GM18867 (cell line): ENCODE data around the gene STRN3.

ENCODE experiments used
- ATAC-seq: cut with Tn5 transposase; IDR thresholded peaks from one replicate; pipeline ENCODE4 v1.9.1; 2021; ENCODE audit warnings: mild to moderate bottlenecking, moderate library complexity; ENCODE audit not compliant: unreplicated experiment

STRN3 gene

DNA sequence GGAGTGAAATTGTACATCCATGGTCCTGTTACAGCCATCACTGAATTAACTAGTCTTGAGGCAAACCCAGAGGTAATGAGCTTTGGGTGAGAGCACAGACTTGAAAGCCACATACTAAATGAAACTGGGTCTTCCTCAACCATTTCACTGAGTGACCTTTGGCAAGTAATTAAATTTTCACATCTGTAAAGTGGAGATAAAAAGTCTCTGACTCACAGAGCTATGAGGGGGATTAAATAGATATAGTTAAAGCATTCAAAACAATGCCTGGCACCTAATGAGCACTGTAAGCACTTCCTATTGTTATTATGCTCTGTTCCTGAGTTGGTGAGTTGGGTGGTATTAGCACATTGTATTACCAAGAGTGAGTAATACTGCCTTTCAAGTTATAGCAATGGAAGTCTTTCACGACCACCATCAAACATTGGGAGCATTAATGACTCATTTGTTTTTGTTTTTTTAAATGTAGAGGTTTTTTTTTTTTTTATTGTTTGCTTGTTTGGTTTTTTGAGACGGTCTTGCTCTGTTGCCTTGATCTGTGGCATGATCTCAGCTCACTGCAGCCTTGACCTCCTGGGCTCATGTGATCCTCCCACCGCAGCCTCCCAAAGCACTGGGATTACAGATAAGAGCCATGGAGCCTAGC, 12.5 kb upstream of the STRN3 start:
- ATAC-seq, result no peak

DNA sequence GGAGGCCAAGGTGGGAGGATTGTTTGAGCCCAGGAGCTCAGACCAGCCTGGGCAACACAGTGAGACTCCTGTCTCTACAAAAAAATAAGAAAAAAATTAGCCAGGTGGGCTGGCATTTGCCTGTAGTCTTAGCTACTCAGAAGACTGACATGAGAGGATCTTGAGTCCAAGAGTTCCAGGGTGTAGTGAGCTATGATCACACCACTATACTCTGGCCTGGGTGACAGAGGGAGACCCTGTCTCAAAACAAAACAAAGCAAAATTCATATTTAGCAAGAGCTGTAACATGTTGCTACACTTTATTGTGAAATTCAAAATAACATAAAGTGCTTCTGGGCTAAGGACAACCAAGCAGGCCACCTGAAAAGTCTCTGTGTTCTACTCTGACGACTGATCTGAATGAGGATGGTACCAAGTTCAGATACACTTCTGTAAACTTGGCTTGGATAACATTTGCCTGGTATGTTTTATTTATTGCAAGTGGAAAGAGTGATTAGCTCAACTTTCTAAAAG, 11.6 kb upstream of the STRN3 start:
- no peak for ATAC-seq

DNA sequence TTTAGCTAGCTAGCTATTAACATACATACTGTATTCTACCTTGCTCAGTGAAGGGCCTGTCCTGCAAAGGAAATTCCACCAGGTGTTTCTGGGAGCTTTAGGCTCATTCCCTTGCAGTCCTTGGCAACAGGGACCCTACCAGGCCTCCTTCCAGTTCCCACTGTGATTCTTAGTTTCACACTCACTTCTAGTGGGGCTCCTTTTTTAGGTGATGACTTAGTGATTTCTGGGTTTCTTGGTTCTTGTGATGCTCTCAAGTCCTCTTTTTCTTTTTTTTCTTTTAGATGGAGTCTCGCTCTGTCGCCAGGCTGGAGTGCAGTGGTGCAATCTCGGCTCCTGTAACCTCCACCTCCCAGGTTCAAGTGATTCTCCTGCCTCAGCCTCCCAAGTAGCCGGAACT, 10.4 kb upstream of the STRN3 start:
- ATAC-seq, result no peak

DNA sequence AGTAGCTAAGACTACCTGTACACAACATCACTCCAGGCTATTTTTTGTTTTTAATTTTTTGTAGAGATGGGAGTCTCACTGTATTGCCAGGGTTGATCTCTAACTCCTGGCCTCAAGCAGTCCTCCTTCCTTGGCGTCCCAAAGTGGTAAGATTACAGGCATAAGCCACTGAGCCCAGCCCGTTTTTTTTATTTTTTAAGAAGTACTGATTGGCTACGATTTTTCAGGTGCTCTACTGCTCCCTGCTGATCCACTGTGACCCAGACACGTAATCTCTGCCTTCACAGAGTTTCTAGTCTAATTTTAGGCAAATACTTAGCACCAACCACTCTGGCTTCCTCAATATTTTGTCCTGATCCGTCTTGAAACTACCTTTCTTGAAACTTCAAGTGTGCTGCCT, 4.3 kb upstream of the STRN3 start:
- ATAC-seq, result no peak

DNA sequence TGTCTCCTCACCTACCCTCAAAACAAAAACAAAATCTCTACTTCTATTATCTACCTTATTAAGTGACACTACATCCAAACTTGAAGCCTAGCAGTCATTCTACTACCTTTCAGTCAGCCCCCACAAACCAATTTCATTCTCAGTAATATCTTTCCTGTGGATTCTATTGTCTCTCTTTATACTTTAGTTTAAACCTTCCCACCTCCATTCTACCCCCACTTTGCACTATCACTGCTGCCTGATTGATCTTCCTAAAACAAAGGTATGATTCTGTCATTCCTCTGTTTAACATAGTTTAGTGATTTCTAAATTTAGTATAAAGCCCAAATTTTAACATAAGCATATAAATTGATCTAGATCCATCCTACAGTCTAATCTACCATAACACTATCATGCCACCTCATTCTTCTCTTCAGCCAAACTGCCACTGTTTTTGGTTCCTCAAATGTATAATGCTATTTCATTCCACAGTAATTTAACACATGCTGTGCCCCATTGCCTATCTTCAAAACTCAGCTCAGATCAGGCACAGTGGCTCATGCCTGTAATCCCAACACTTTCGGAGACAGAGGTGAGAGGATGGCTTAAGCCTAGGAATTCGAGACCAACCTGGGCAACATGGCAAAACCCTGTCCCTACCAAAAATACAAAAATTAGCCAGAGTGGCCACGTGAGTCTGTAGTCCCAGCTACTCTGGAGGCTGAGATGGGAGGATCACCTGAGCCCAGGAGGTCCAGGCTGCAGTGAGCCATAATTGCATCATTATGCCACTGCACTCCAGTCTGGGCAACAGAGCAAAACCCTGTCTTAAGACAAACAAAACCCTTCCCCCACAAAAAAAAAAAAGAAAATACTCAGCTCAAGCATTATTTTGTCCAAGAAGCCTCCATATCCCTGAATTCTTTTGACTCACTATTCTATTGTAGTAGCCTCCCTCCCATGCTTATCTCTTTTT, 3.1 kb upstream of the STRN3 start:
- ATAC-seq, result no peak

DNA sequence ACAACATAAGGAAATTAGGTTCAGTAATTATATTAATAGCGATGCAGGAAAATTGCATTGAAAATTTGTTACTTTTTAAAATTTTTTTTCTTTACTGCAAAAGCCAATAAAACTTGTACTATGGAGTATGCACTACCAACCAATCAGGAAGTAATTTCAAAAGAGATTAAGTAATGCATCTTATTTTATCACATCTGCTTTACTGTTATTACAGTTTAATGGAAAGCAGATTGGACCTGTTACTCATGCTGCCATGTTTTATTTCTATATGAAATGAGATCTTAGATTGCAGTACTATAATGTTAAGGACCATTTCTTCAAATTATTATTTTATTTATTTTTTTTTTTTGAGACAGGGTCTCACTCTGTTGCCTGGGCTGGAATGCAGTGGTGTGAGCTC, 1.7 kb upstream of the STRN3 start:
- no peak for ATAC-seq

DNA sequence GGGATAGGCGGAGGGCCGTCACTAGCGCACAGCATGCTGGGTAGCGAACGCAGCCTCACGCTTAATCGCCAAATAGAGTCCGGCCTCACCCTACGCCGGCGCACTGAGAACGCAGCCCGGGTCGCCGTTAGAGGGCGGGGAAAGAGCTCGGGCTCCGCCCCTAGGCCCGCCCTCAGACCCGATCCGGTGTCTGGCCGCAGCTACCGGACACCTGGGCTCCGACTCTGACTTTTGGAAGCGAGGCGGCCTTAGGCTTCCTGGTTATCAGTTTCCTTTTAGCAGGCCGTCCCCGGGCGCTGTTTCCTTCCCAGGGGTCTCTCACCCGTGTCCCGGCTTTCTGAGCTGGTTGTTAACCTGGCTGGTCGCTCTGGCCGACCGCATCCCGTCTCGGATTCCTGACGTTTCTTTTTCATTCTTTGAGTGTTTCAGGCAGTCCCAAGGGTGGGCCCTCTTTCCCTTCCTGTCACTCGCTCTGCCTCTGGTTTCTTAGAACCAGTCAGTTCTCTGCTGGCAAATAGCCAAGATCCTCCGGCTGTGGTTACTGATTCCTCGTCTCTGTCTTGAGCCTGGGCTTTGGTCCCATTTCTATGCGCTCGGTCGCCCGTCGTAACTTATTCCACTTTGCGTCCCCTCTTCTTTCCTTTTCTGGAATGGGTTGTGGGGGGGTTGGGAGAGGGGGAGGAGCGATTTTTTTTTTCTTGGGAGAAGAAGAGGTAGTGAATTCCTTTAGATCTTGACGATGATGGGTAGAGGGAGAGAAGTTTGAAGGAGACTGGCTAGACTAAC, 464 bp upstream of the STRN3 start:
- peak; percentile 93 for ATAC-seq

DNA sequence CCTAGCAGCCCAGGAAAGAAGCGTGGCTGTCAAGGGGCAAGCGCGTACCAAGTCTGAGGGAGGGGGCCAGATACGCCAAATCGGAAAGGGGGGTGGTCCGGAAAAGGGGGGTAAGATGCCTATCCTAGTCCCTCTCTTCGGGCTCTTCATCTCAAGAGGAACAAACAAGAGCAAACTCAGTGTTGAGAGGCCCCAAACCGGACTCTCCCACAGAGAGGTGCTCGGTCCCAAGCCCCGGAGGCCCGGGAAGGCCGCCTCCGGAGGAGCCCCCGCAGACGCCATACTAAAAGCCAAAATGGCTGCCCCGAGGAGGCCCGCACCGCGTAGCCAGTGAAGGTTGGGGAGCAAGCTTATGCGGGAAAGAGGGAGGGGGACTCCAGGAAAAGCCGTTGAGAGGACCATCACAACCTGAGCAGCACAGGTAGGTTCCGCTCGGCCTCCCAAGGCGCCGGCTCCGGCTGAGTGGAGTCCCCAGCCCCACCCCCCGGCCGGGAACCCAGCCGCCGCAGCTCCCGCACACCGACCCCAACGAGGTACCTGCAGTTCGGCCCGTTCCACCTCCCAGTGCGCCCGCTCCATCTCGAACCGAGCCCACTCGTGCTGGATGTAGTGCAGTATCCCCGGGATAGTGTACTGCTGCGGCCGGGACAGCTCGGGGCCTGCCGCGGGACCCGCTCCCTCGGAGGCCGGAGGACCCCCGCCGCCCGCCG, 657 bp downstream of the STRN3 start, which contains the start of gene AP4S1:
AP4S1 (plus strand) TSS at position 283 of the 710 bp plus-strand sequence. CDS start 40,548 bp downstream, outside the sequence.
- ATAC-seq, result peak; percentile 21

DNA sequence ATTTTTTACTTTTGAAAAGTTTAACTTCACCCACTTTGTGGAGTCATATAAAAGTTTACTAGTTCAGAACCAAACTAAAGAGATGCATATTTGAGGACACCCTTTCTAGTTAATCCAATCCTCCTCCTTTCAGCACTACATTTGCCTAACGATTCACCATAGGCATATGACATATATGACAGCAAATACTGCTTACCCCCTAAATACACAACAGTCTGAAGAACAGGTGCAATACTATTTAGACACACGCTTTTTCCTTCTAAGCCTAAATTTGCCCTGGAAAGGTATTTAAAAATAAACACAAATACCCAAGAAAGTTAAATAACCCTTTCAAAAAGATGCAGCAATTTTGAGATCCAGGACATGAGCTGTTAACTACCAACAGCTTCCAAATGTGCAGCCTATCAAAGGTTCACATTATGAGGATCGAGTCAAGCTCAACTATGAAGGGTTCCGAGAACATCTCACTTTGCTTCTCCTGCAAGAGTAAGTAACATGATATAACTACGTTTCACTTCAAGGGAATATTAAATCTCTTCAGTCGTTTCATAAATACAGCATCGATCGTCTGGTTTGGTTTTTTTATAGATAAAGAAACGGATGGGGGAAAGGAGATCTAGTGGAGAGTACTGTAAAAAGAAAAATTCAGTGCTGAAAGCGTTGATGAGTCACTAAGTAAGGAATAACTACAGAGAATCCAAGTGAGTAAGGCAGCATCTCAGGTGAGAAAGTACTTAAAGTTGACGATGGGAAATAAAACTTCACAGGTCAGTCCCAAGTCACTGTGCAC, 1.4 kb downstream of the STRN3 start:
- ATAC-seq, result no peak

DNA sequence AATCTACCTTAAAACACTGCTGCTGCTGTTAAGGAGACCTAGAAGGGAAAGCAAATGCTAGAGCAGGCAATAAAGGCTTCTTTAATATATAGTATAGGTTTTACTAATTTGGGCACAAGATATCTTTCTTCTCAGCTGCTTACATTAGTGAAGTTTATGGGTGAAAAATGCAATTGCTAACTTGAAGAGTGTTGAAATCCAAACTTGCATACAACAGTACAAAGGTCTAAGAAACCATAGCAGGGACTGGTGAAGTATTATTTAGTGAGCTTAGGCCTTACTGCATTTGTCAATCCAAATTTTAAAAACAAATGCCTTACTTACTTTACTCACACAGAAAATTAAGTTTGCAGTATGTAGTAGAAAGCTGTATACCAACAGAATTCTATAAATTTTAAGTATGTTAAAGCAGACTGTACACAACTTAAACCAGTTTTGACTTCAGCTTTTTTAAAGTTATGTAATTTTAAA, 2.1 kb downstream of the STRN3 start:
- no peak for ATAC-seq

DNA sequence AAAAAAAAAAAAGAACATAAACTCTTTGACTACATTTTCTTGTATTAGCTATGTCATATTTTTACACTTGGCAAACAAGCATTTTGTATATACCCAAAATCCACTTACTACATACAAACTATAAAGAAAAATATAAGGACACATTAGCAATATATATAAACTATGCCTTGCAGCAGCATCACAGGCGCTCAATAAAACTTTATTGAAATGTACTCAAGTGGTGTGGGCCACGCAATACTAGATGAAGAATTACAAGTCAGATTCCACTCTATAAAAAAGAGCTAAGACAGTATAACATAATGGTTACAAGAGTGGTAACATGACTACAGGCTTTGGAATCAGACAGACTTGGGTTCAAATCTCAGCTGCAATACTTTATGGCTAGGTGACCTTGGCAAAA, 3.8 kb downstream of the STRN3 start:
- ATAC-seq, result no peak

DNA sequence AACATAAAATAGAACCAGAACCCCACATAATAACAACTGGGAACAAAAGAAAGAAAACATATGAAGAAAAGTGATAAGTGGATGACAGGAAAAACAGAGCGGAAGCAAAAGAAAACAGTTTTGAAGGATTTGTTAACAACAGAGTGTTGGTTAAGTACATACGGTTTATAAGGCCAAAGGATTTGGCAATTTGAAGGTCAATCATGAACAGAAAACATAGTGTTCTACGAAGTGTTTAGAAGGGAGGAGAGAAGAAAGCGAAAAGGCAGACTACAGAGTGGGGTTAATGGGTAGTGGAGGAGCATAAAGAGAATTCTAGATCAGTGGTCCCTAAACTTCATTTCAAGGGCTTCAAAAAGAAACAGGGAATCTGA, 4.6 kb downstream of the STRN3 start:
- ATAC-seq, result no peak

DNA sequence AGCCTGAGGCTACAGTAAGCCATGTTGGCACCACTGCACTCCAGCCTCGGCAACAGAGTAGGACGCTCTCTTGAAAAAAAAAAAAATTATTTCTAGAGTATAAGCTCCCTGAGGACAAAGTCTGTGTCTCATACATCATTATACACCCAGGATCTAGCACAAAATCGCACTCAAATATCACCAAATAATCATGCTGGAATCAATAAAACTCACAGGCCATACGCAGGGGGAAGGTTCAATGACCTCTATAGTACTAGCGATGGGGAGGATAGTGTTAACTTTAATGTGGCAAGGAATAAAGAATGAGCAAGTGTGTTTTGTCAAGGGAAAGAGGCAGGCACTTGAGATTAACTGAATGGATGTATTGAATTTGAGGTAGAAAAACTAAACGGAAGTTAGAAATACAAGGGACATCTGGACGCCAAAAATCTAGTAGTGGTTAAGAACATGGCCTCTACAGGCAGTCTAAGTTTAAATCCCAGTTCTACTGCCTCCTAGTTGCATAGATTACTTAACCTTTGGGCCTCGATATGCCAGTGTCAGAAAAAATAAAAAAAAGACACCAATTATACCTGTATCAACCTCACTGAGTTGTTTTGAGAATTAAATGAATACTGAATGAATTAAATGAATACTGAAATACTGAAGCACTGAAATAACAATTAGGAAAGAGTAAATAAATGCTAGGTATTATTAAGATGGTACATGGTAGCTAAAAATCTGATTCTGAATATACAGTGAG, 5.2 kb downstream of the STRN3 start:
- ATAC-seq, result no peak

DNA sequence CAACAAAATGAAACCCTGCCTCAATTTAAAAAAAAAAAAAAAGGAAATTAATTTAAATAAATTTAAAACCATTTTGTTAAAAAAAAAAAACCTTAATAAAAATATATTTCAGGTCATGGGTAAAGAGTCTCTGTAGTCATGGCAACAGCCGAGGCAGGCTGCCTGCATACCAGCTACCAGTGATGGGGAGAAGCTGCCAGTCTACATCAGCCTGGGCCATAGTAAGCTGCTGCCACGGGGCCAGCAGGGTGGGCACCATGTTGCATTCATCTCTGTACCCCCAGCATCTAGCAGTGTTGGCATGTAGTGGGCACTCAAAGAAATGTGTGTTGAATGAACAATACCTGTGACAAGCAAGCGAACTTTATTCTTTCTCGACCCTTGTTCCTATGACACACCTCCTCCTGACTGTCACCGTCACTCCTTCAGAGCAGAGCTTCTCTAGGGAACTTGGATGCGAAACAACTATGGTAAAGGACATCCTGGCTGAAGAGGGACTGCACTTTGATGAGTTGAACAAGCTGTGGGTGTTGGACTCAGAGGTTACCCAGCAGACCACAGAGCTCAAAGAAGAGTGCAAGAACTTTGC, 8.0 kb downstream of the STRN3 start:
- ATAC-seq, result no peak

DNA sequence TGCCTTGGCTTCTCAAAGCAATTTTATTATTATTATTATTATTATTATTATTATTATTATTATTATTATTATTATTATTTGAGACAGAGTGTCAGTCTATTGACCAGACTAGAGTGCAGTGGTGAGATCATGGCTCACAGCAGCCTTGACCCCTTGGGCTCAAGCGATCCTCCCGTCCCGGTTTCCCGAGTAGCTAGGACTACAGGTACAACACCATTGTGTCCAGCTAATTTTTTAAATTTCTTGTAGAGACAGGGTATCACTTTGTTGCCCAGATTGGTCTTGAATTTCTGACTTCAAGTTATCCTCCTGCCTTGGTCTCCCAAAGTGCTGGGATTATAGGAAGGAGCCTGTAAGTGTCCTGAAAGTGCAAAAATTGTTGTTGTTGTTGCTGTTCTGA, 12.3 kb downstream of the STRN3 start:
- no peak for ATAC-seq

DNA sequence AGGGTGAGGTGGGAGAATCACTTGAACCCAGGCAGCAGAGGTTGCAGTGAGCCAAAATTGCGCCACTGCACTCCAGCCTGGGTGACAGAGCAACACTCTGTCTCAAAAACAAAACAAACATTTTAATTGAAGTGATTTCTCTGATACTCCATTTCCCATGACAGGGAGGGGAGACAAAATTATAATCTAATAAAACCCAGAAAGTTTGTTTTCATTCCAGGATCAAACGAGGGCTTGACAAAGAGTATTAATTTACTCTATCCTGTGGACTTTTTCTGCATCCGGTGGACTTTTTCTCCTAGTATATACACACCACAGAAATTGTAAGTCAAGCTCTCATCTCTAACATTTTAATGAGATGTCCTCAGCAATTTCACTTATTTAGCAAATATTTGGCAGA, 15.2 kb downstream of the STRN3 start:
- no peak for ATAC-seq

DNA sequence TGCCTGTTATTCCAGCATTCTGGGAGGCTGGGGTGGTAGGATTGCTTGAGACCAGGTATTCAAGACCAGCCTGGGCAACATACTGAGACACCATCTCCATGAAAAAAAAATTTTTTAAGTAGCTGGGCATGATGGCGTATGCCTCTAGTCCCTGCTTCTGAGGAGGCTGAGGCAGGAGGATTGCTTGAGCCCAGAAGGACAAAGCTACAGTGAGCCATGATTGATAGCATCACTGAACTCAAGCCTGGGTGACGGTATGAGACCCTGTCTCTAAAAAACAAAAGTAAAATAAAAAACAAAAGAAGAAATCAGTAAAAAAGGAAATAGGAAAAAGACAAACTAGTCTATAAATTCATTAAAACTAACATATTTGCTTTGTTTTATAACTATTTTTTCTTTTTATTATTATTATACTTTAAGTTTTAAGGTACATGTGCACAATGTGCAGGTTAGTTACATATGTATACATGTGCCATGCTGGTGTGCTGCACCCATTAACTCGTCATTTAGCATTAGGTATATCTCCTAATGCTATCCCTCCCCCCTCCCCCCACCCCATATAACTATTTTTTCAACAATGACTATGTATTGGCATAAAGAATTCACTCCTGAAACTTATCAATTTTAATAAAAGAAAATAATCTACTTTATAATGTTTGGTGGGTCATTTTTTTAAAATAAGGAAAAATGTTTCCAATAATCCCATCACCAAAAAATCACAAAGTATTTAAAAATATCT, 16.2 kb downstream of the STRN3 start:
- ATAC-seq, result no peak

DNA sequence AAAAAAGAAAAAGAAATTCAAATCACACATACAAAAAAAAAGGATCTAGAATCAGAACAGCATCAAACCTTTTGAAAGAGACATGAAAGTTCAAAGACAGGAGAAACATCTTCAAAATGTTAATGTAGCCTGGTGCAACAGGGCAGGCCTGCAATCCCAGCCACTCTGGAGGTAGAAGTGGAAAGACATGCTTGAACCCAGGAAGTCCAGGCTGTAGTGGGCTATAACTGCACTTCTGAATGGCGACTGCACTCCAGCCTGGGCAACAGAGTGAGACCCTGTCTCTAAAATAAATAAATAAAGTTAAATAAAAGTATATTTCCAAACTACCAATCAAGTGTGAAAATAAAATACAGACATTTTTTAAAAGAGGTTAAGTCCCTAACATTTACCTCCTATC, 19.5 kb downstream of the STRN3 start:
- ATAC-seq, result no peak
